ENCODE measurements around the gene LRP10. TPM values are rescaled to one million over a fixed set of nuclear protein-coding genes. Genes with fewer than 3 reads are reported as not detected.

The LRP10 gene
- total and polyA plus RNA-seq, 2 of the 8 experiments (the other 6 are each of a cell fraction or from before 2014, with no cell fraction given), result 12.4 to 15.6 TPM

GRCh38 chr14:22836301-22837113, 35.0 kb upstream of the LRP10 start, which contains the start of gene MMP14 (continued):
- no peak for TF ChIP-seq SIX5 (IDR thresholded peaks at IDR 0.05; ENCODE audit: low read depth, low read length)
- TF ChIP-seq RAD21 (IDR thresholded peaks at IDR 0.05 in 1 of 2, conservative IDR thresholded peaks at IDR 0.05 in 1 of 2; ENCODE audit: low read depth in 2 of 2, low read length in 2 of 2), result peak; percentile 36 to 54
- no peak for TF ChIP-seq PHF8 (conservative IDR thresholded peaks at IDR 0.05; ENCODE audit: low read depth, low read length)
- TF ChIP-seq TCF12 (IDR thresholded peaks at IDR 0.05; ENCODE audit: low read depth, low read length), result no peak
